ENCODE data around the gene R3HCC1L. TPM values are rescaled to one million over a fixed set of nuclear protein-coding genes. Genes with fewer than 3 reads are reported as not detected.

R3HCC1L gene
- total and polyA plus RNA-seq, 2 donors (not counting 1 experiment from before 2014, with no cell fraction given) = 11.6 to 25.1 TPM

DNA sequence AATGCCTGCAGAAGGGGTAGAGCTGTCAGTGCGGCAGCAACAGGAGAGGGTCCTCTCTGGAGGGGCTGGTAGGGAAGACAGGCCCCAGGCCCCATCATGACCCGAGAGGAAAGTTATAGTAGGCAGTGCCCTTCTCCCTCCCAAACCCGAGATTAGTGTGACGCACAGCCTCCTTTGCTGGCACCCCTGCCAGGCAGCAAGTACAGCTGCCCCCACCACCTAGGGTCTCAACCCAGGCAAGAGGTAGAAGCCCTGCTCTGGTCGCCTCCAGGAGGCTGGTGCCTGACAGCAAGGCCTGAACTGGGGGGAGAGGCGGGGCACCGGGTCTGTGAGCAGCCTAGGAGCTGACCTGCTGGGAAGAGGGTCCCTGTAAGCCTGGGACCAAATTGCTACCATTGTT, 118.0 kb downstream of the R3HCC1L start:
- H2AFZ ChIP-seq (ENCODE audit: insufficient read depth, low read depth, low read length, poor library complexity, severe bottlenecking) = no peak overlapping the region
- ATAC-seq (ENCODE audit: low read depth) (no peak), DNase-seq (no peak)
- Mint-ChIP-seq H3K27me3 (no peaks in the 10 kb centered on the region), H3K27ac (no peak overlapping the region), H3K9me3 (ENCODE audit: insufficient read depth) (no peaks in the 10 kb centered on the region), H3K4me1 (no peaks in the 10 kb centered on the region), H3K4me3 (no peak overlapping the region)
- no peak for TF ChIP-seq EZH2 (IDR thresholded peaks at IDR 0.05; ENCODE audit: borderline replicate concordance, insufficient read depth, low read depth, low read length, poor library complexity, severe bottlenecking)
- TF ChIP-seq, protein P1, sequence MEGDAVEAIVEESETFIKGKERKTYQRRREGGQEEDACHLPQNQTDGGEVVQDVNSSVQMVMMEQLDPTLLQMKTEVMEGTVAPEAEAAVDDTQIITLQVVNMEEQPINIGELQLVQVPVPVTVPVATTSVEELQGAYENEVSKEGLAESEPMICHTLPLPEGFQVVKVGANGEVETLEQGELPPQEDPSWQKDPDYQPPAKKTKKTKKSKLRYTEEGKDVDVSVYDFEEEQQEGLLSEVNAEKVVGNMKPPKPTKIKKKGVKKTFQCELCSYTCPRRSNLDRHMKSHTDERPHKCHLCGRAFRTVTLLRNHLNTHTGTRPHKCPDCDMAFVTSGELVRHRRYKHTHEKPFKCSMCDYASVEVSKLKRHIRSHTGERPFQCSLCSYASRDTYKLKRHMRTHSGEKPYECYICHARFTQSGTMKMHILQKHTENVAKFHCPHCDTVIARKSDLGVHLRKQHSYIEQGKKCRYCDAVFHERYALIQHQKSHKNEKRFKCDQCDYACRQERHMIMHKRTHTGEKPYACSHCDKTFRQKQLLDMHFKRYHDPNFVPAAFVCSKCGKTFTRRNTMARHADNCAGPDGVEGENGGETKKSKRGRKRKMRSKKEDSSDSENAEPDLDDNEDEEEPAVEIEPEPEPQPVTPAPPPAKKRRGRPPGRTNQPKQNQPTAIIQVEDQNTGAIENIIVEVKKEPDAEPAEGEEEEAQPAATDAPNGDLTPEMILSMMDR (IDR thresholded peaks at IDR 0.05) = no peak
- no peaks in the 10 kb centered on the region for H3K27me3 ChIP-seq (replicated peaks in 1 of 4; ENCODE audit: control extremely low read depth in 1 of 4, control insufficient read depth in 3 of 4, insufficient read depth in 4 of 4, low read length in 3 of 4)
- CTCF ChIA-PET = no interaction called here
- H3K27ac ChIP-seq (ENCODE audit: low read length in 2 of 2) = no peak overlapping the region
- no peaks in the 10 kb centered on the region for H3K4me1 ChIP-seq (ENCODE audit: control insufficient read depth in 2 of 2, insufficient read depth in 2 of 2, low read length in 2 of 2)
- WGBS (ENCODE audit: insufficient coverage) = 95% methylated on average over 4 of the region's 7 CpGs
- intact Hi-C loops (cut with micrococcal nuclease) = no loop called here
- no peak overlapping the region for H3K4me3 ChIP-seq (ENCODE audit: control extremely low read depth in 1 of 5, extremely low read depth in 1 of 5, insufficient read depth in 1 of 5, low read depth in 2 of 5, low read length in 4 of 5)
- no peak overlapping the region for H3K9ac ChIP-seq (ENCODE audit: low read length)
- H3K79me2 ChIP-seq (ENCODE audit: control insufficient read depth, insufficient read depth, low read length) = no peaks in the 10 kb centered on the region
- no peaks in the 10 kb centered on the region for H3K9me3 ChIP-seq (ENCODE audit: control extremely low read depth in 1 of 3, control insufficient read depth in 2 of 3, insufficient read depth in 1 of 3, low read length in 2 of 3)
- H3K36me3 ChIP-seq (replicated peaks in 1 of 2; ENCODE audit: control extremely low read depth in 1 of 2, control insufficient read depth in 1 of 2, extremely low read depth in 1 of 2, insufficient read depth in 2 of 2, low read length in 1 of 2) = peaks cover 0 to 20% of the 10 kb centered on the region in 2 experiments
- no peak overlapping the region for H3K4me2 ChIP-seq (replicated peaks; ENCODE audit: low read depth, low read length, poor library complexity, severe bottlenecking)
- POLR2A ChIA-PET = no interaction called here
- no peaks in the 10 kb centered on the region for H4K20me1 ChIP-seq (ENCODE audit: control insufficient read depth, insufficient read depth, low read length, poor library complexity, severe bottlenecking)

DNA sequence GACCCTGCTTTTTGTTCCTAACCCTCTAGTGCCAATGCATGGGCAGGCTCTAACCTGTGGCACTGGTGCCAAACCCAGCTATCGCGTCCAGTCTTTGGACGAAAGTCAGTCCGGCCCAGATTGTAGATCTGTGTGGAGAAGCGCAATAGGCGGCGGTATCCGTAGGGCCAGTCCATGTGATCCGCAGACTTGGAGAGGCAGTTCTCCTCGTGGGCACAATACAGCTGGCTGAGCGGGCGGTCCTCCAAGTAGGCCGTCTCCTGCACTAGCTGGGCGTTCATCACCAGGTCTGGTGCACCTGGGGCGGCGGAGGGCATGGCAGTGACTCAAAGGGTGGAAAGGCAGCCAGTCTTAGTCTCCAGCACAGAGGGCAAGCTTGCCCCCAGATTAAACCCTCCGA, 119.0 kb downstream of the R3HCC1L start:
- H3K9me3 Mint-ChIP-seq (ENCODE audit: insufficient read depth) = no peaks in the 10 kb centered on the region
- Histone ChIP-seq H4K20me1 (ENCODE audit: control insufficient read depth, insufficient read depth, low read length, poor library complexity, severe bottlenecking) (no peaks in the 10 kb centered on the region), H3K4me2 (replicated peaks; ENCODE audit: low read depth, low read length, poor library complexity, severe bottlenecking) (no peak overlapping the region), H3K36me3 (replicated peaks in 1 of 2; ENCODE audit: control extremely low read depth in 1 of 2, control insufficient read depth in 1 of 2, extremely low read depth in 1 of 2, insufficient read depth in 2 of 2, low read length in 1 of 2) (peaks cover 0 to 9% of the 10 kb centered on the region in 2 experiments), H3K4me3 (ENCODE audit: control extremely low read depth in 1 of 5, extremely low read depth in 1 of 5, insufficient read depth in 1 of 5, low read depth in 2 of 5, low read length in 4 of 5) (no peak overlapping the region), H3K9me3 (ENCODE audit: control extremely low read depth in 1 of 3, control insufficient read depth in 2 of 3, insufficient read depth in 1 of 3, low read length in 2 of 3) (no peaks in the 10 kb centered on the region), H3K4me1 (ENCODE audit: control insufficient read depth in 2 of 2, insufficient read depth in 2 of 2, low read length in 2 of 2) (no peaks in the 10 kb centered on the region), H3K27me3 (replicated peaks in 1 of 4; ENCODE audit: control extremely low read depth in 1 of 4, control insufficient read depth in 3 of 4, insufficient read depth in 4 of 4, low read length in 3 of 4) (no peaks in the 10 kb centered on the region), H2AFZ (ENCODE audit: insufficient read depth, low read depth, low read length, poor library complexity, severe bottlenecking) (no peak overlapping the region), H3K9ac (ENCODE audit: low read length) (no peak overlapping the region), H3K27ac (ENCODE audit: low read length in 2 of 2) (no peak overlapping the region), H3K79me2 (ENCODE audit: control insufficient read depth, insufficient read depth, low read length) (no peaks in the 10 kb centered on the region)
- DNase-seq = no peak
- ChIA-PET CTCF (no interaction called here), POLR2A (no interaction called here)
- ATAC-seq (ENCODE audit: low read depth) = no peak
- no peak overlapping the region for H3K4me3 Mint-ChIP-seq
- H3K27ac Mint-ChIP-seq = no peak overlapping the region
- TF ChIP-seq, protein P1 (IDR thresholded peaks at IDR 0.05) = no peak
- no peak for TF ChIP-seq EZH2 (IDR thresholded peaks at IDR 0.05; ENCODE audit: borderline replicate concordance, insufficient read depth, low read depth, low read length, poor library complexity, severe bottlenecking)
- intact Hi-C loops (cut with micrococcal nuclease) = no loop called here
- H3K27me3 Mint-ChIP-seq = no peaks in the 10 kb centered on the region
- no peaks in the 10 kb centered on the region for H3K4me1 Mint-ChIP-seq
- WGBS (ENCODE audit: insufficient coverage) = 97% methylated on average over 15 of the region's 17 CpGs
